ENCODE measurements around the gene TXLNB.
"Not testable (repeated sequence)": the region's sequence is repeated elsewhere in the genome, so short reads cannot be mapped to it uniquely, and the experiment has no call there.

Gene TXLNB

GRCh38 chr6:139235661-139236060 lies 56.1 kb downstream of the TXLNB start:
- H3K4me3 ChIP-seq (ENCODE audit: low read depth, low read length): no peak overlapping the region
- TF ChIP-seq CTCF (IDR thresholded peaks at IDR 0.05; ENCODE audit: low read depth, low read length, missing control alignments): no peak
- DNase-seq (ENCODE audit: low read depth): no peak

- not testable (repeated sequence) for H3K4me3 ChIP-seq (ENCODE audit: low read depth, low read length); DNase-seq (ENCODE audit: low read depth)
These were observed 57.6 kb downstream of the TXLNB start for GRCh38 chr6:139234193-139234592.

GRCh38 chr6:139231206-139231605 lies 60.6 kb downstream of the TXLNB start:
- DNase-seq (ENCODE audit: low read depth): no peak
- no peak for TF ChIP-seq CTCF (IDR thresholded peaks at IDR 0.05; ENCODE audit: low read depth, low read length, missing control alignments)
- H3K4me3 ChIP-seq (ENCODE audit: low read depth, low read length): no peak overlapping the region

GRCh38 chr6:139230391-139230840 lies 61.4 kb downstream of the TXLNB start:
- no peak overlapping the region for H3K4me3 ChIP-seq (ENCODE audit: low read depth, low read length)
- DNase-seq (ENCODE audit: low read depth): no peak
- TF ChIP-seq CTCF (IDR thresholded peaks at IDR 0.05; ENCODE audit: low read depth, low read length, missing control alignments): no peak

- not testable (repeated sequence) for H3K4me3 ChIP-seq (ENCODE audit: low read depth, low read length); DNase-seq (ENCODE audit: low read depth)
These were observed 63.4 kb downstream of the TXLNB start for GRCh38 chr6:139228387-139228786.

- peak overlapping the region; percentile 5; the same call in 1 of the 2 replicates for H3K4me3 ChIP-seq (ENCODE audit: low read depth, low read length)
- no peak for TF ChIP-seq CTCF (IDR thresholded peaks at IDR 0.05; ENCODE audit: low read depth, low read length, missing control alignments)
- no peak for DNase-seq (ENCODE audit: low read depth)
These were observed 72.1 kb downstream of the TXLNB start for GRCh38 chr6:139219746-139220145.

GRCh38 chr6:139219271-139219729 lies 72.5 kb downstream of the TXLNB start:
- H3K4me3 ChIP-seq (ENCODE audit: low read depth, low read length): peak overlapping the region; percentile 5
- peak; percentile 88 for TF ChIP-seq CTCF (IDR thresholded peaks at IDR 0.05; ENCODE audit: low read depth, low read length, missing control alignments)
- peak; percentile 84 for DNase-seq (ENCODE audit: low read depth)

- not testable (repeated sequence) for DNase-seq (ENCODE audit: low read depth); H3K4me3 ChIP-seq (ENCODE audit: low read depth, low read length)
These were observed 79.3 kb downstream of the TXLNB start for GRCh38 chr6:139212460-139212859.

GRCh38 chr6:139210766-139211165 lies 81.0 kb downstream of the TXLNB start:
- not testable (repeated sequence) for H3K4me3 ChIP-seq (ENCODE audit: low read depth, low read length); DNase-seq (ENCODE audit: low read depth)
